SU-DHL-6 (cell line): ENCODE results near the gene SLC39A11.

Source experiments
- H2AFZ ChIP-seq: fragments of 200-600 bp; sonication (generic); 2 replicates; pipeline ENCODE4 v1.6.1; 2014; ENCODE audit warnings: low read depth, mild to moderate bottlenecking, moderate library complexity, mixed read lengths, antibody characterized with exemption, low read length; ENCODE audit not compliant: severe bottlenecking
- H3F3A ChIP-seq: fragments of 200-600 bp; shearing (Covaris generic); 2 replicates; pipeline ENCODE4 v1.6.0; 2016; ENCODE audit warnings: antibody characterized with exemption, mild to moderate bottlenecking; ENCODE audit not compliant: insufficient read depth
- H3K27ac ChIP-seq: fragments of 200-600 bp; sonication (generic); 2 replicates; pipeline ENCODE4 v1.5.1; 2016; ENCODE audit warnings: low read depth, mild to moderate bottlenecking, low read length, moderate library complexity, mixed read lengths
- H3K27me3 ChIP-seq: fragments of 200-600 bp; sonication (generic), shearing (Covaris generic); 2 replicates; pipeline ENCODE4 v1.6.0; 2014; ENCODE audit warnings: mild to moderate bottlenecking, low read length
- H3K36me3 ChIP-seq: fragments of 200-600 bp; sonication (generic); 2 replicates; pipeline ENCODE4 v1.6.1; 2014; ENCODE audit warnings: mild to moderate bottlenecking, low read length, mixed read lengths
- H3K4me2 ChIP-seq: fragments of 300-600, 200-600 bp; shearing (Covaris generic), sonication (generic); 2 replicates; pipeline ENCODE4 v1.6.0; 2014; ENCODE audit warnings: low read length, low read depth, mild to moderate bottlenecking; ENCODE audit not compliant: poor library complexity, severe bottlenecking
- H3K4me3 ChIP-seq: fragments of 200-600 bp; sonication (generic); 2 replicates; pipeline ENCODE4 v1.5.1; 2014; ENCODE audit warnings: antibody characterized with exemption, low read length, mild to moderate bottlenecking, mixed read lengths; ENCODE audit not compliant: insufficient read depth, poor library complexity, severe bottlenecking
- H3K79me2 ChIP-seq: fragments of 200-600 bp; sonication (generic); 2 replicates; pipeline ENCODE4 v1.6.1; 2014; ENCODE audit warnings: mild to moderate bottlenecking, low read length, moderate library complexity; ENCODE audit not compliant: insufficient read depth
- H3K9ac ChIP-seq: fragments of 200-600 bp; sonication (generic); 2 replicates; pipeline ENCODE4 v1.7.0; 2014; ENCODE audit warnings: mild to moderate bottlenecking, low read length
- H3K9me2 ChIP-seq: fragments of 200-600 bp; sonication (generic); replicated peaks from 2 replicates; pipeline ENCODE4 v1.6.1; 2014; ENCODE audit warnings: low read length; ENCODE audit not compliant: insufficient read depth
- H3K9me3 ChIP-seq: fragments of 200-600 bp; sonication (generic); 2 replicates; pipeline ENCODE4 v1.6.1; 2014; ENCODE audit warnings: low read length, mixed read lengths; ENCODE audit not compliant: insufficient read depth
- H4K20me1 ChIP-seq: fragments of 200-600 bp; sonication (generic); 2 replicates; pipeline ENCODE4 v1.6.1; 2014; ENCODE audit warnings: low read depth, mild to moderate bottlenecking, antibody characterized with exemption, low read length, moderate library complexity, mixed read lengths
- CTCF ChIP-seq: fragments of 200-600 bp; sonication (generic); IDR thresholded peaks from one replicate; pipeline ENCODE4 v1.5.1; 2017; ENCODE audit warnings: antibody characterized with exemption, mild to moderate bottlenecking, low read length, moderate library complexity; ENCODE audit not compliant: insufficient read depth, poor library complexity, severe bottlenecking
- EZH2phosphoT487 ChIP-seq: fragments of 200-600 bp; sonication (generic), shearing (Covaris generic); conservative IDR thresholded peaks from 2 replicates; pipeline ENCODE4 v1.6.1; 2018; ENCODE audit warnings: mild to moderate bottlenecking, antibody characterized with exemption, low read length, moderate library complexity, mixed read lengths

Gene SLC39A11

GRCh38 chr17:72927760-72928159 is 164.7 kb downstream of the SLC39A11 start:
- Histone ChIP-seq H3K4me3 (no peak overlapping the region), H3K79me2 (no peaks in the 10 kb centered on the region), H3K9me2 (no peaks in the 10 kb centered on the region), H3K9ac (no peak overlapping the region), H4K20me1 (no peaks in the 10 kb centered on the region), H3F3A (no peaks in the 10 kb centered on the region), H3K4me2 (no peak overlapping the region), H3K36me3 (no peaks in the 10 kb centered on the region), H3K27me3 (no peaks in the 10 kb centered on the region), H2AFZ (no peak overlapping the region), H3K9me3 (no peaks in the 10 kb centered on the region), H3K27ac (no peak overlapping the region)
- TF ChIP-seq EZH2phosphoT487: no peak
- TF ChIP-seq CTCF: no peak

GRCh38 chr17:72927146-72927545 is 165.3 kb downstream of the SLC39A11 start:
- no peaks in the 10 kb centered on the region for H3K9me3 ChIP-seq
- no peak overlapping the region for H3K27ac ChIP-seq
- no peaks in the 10 kb centered on the region for H3K9me2 ChIP-seq
- H3K4me3 ChIP-seq: no peak overlapping the region
- no peaks in the 10 kb centered on the region for H4K20me1 ChIP-seq
- no peak overlapping the region for H2AFZ ChIP-seq
- H3K9ac ChIP-seq: no peak overlapping the region
- no peak for TF ChIP-seq EZH2phosphoT487
- TF ChIP-seq CTCF: no peak
- H3F3A ChIP-seq: no peaks in the 10 kb centered on the region
- no peaks in the 10 kb centered on the region for H3K79me2 ChIP-seq
- no peaks in the 10 kb centered on the region for H3K36me3 ChIP-seq
- no peak overlapping the region for H3K4me2 ChIP-seq
- no peaks in the 10 kb centered on the region for H3K27me3 ChIP-seq

GRCh38 chr17:72926171-72926570 is 166.3 kb downstream of the SLC39A11 start:
- Histone ChIP-seq H4K20me1 (no peaks in the 10 kb centered on the region), H3K9ac (no peak overlapping the region), H3K79me2 (no peaks in the 10 kb centered on the region), H2AFZ (no peak overlapping the region), H3F3A (no peaks in the 10 kb centered on the region), H3K9me3 (no peaks in the 10 kb centered on the region), H3K4me2 (no peak overlapping the region), H3K4me3 (no peak overlapping the region), H3K27ac (no peak overlapping the region), H3K9me2 (no peaks in the 10 kb centered on the region), H3K36me3 (no peaks in the 10 kb centered on the region), H3K27me3 (no peaks in the 10 kb centered on the region)
- TF ChIP-seq CTCF (no peak), EZH2phosphoT487 (no peak)

GRCh38 chr17:72924196-72924595 is 168.3 kb downstream of the SLC39A11 start:
- Histone ChIP-seq H3K9ac (no peak overlapping the region), H3F3A (no peaks in the 10 kb centered on the region), H4K20me1 (no peaks in the 10 kb centered on the region), H2AFZ (no peak overlapping the region), H3K4me2 (no peak overlapping the region), H3K79me2 (no peaks in the 10 kb centered on the region), H3K4me3 (no peak overlapping the region), H3K9me3 (no peaks in the 10 kb centered on the region), H3K27ac (no peak overlapping the region), H3K9me2 (no peaks in the 10 kb centered on the region), H3K36me3 (no peaks in the 10 kb centered on the region), H3K27me3 (no peaks in the 10 kb centered on the region)
- TF ChIP-seq CTCF (no peak), EZH2phosphoT487 (no peak)
